K562 (cell line): ENCODE measurements around the gene SKAP1.

Experiments used
- BCLAF1 ChIP-seq, 2 experiments: fragments of 450-650 bp in 1 of 2; IDR thresholded peaks; 2 replicates each; pipeline ENCODE4 v1.6.1; 2011 to 2017; ENCODE audit warnings: low read depth in 2 of 2, antibody characterized with exemption in 1 of 2, borderline replicate concordance in 1 of 2, low read length in 1 of 2, mild to moderate bottlenecking in 1 of 2, mixed read lengths in 1 of 2; ENCODE audit not compliant: control insufficient read depth in 1 of 2
- CTCF ChIP-seq, 3 experiments: IDR thresholded peaks in 2 of 3; conservative IDR thresholded peaks in 1 of 3; 2 replicates each; pipeline ENCODE4 v1.5.1; 2011 to 2012; ENCODE audit warnings: low read length in 3 of 3, mild to moderate bottlenecking in 3 of 3, control low read depth in 2 of 3, improper control_type of control experiment in 1 of 3, inconsistent platforms in 1 of 3, low read depth in 1 of 3, mixed read lengths in 1 of 3, moderate library complexity in 1 of 3; ENCODE audit not compliant: insufficient read depth in 2 of 3
- MAFF ChIP-seq: IDR thresholded peaks from 2 replicates; pipeline ENCODE4 v1.6.1; 2012; ENCODE audit warnings: low read length, improper control_type of control experiment
- POLR2AphosphoS5 ChIP-seq: IDR thresholded peaks from 2 replicates; pipeline ENCODE4 v1.6.1; 2011; ENCODE audit warnings: mild to moderate bottlenecking, low read depth, low read length, moderate library complexity; ENCODE audit not compliant: control insufficient read depth, insufficient read depth
- SIN3A ChIP-seq, 2 experiments: fragments of 150-350 bp in 1 of 2; IDR thresholded peaks; 2 replicates each; pipeline ENCODE4 v1.6.1; 2011 to 2016; ENCODE audit warnings: borderline replicate concordance in 2 of 2, low read depth in 2 of 2, low read length in 2 of 2, mild to moderate bottlenecking in 2 of 2, moderate library complexity in 2 of 2; ENCODE audit not compliant: control insufficient read depth in 1 of 2
- SP2 ChIP-seq: IDR thresholded peaks from 2 replicates; pipeline ENCODE4 v1.6.1; 2011; ENCODE audit warnings: mild to moderate bottlenecking, low read depth, low read length, moderate library complexity; ENCODE audit not compliant: poor library complexity, severe bottlenecking; ENCODE audit errors: extremely low read depth
- SRF ChIP-seq, 2 experiments: fragments of 250-450, 450-650 bp in 1 of 2; sonication (Bioruptor Pico) in 1 of 2; sonication (generic) in 1 of 2; formaldehyde crosslinking; IDR thresholded peaks; 2 replicates each; pipeline versions ENCODE4 v1.5.0 to v1.5.1; 2020 to 2022; ENCODE audit warnings: mild to moderate bottlenecking in 1 of 2, missing genetic modification reagents in 1 of 2
- TEAD4 ChIP-seq, 2 experiments: sonication (generic) in 1 of 2; formaldehyde crosslinking in 1 of 2; IDR thresholded peaks; 2 replicates each; pipeline versions ENCODE4 v1.6.1 to v1.8.0; 2012 to 2022; ENCODE audit warnings: borderline replicate concordance in 1 of 2, inconsistent platforms in 1 of 2, low read length in 1 of 2, mild to moderate bottlenecking in 1 of 2, missing genetic modification reagents in 1 of 2
- ZBTB1 ChIP-seq: sonication (generic); formaldehyde crosslinking; IDR thresholded peaks from 2 replicates; pipeline ENCODE4 v1.8.1; 2023; ENCODE audit warnings: missing genetic modification reagents, low read depth, mild to moderate bottlenecking, borderline replicate concordance
- ZBTB5 ChIP-seq: fragments of 450-650 bp; IDR thresholded peaks from 2 replicates; pipeline ENCODE4 v1.6.1; 2017; ENCODE audit warnings: antibody characterized with exemption
- ZNF23 ChIP-seq: fragments of 250-450 bp; sonication (Bioruptor Pico); IDR thresholded peaks from 2 replicates; pipeline ENCODE4 v1.4.0; 2020; ENCODE audit warnings: mild to moderate bottlenecking
- ZNF263 ChIP-seq: sonication (generic); formaldehyde crosslinking; IDR thresholded peaks from 2 replicates; pipeline ENCODE4 v1.8.0; 2022; ENCODE audit warnings: mild to moderate bottlenecking, missing genetic modification reagents, borderline replicate concordance
- TF ChIP-seq, protein P1 (sequence below): sonication (generic); formaldehyde crosslinking; IDR thresholded peaks from 2 replicates; pipeline ENCODE4 v1.9.0; 2022; ENCODE audit warnings: mild to moderate bottlenecking, missing genetic modification reagents

GRCh38 chr17:48308581-48308980 lies 121.4 kb downstream of the SKAP1 start:
- TF ChIP-seq SIN3A (IDR thresholded peaks at IDR 0.05; ENCODE audit: borderline replicate concordance in 2 of 2, control insufficient read depth in 1 of 2, low read depth in 2 of 2, low read length in 2 of 2) (no peak), BCLAF1 (IDR thresholded peaks at IDR 0.05; ENCODE audit: borderline replicate concordance in 1 of 2, control insufficient read depth in 1 of 2, low read depth in 2 of 2, low read length in 1 of 2) (no peak), CTCF (IDR thresholded peaks at IDR 0.05 in 2 of 3, conservative IDR thresholded peaks at IDR 0.05 in 1 of 3; ENCODE audit: insufficient read depth in 2 of 3, low read depth in 1 of 3, low read length in 3 of 3) (no peak), SP2 (no peak), TEAD4 (IDR thresholded peaks at IDR 0.05; ENCODE audit: low read length) (no peak), TEAD4 (CRISPR knock-in tag; IDR thresholded peaks at IDR 0.05; ENCODE audit: borderline replicate concordance) (no peak), ZBTB1 (CRISPR knock-in tag) (no peak), MAFF (no peak), POLR2AphosphoS5 (no peak), ZNF23 (no peak), ZNF263 (no peak), SRF (CRISPR knock-in tag; IDR thresholded peaks at IDR 0.05) (no peak), ZBTB5 (no peak)
- TF ChIP-seq, protein P1, sequence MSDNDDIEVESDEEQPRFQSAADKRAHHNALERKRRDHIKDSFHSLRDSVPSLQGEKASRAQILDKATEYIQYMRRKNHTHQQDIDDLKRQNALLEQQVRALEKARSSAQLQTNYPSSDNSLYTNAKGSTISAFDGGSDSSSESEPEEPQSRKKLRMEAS (CRISPR knock-in tag): no peak
